GM20000 (cell line): ENCODE results near the gene PBRM1.

Experiments used
- DNase-seq: peaks from one replicate; pipeline ENCODE4 v3.0.0; 2012; ENCODE audit warnings: low spot score
- TF ChIP-seq, protein P1 (sequence below): IDR thresholded peaks from 2 replicates; pipeline ENCODE4 v1.5.1; 2012; ENCODE audit warnings: mild to moderate bottlenecking, control low read depth; ENCODE audit errors: extremely low read depth, missing control alignments

The PBRM1 gene

GRCh38 chr3:52507359-52507758 is 178.4 kb downstream of the PBRM1 start:
- DNase-seq = no peak

DNA sequence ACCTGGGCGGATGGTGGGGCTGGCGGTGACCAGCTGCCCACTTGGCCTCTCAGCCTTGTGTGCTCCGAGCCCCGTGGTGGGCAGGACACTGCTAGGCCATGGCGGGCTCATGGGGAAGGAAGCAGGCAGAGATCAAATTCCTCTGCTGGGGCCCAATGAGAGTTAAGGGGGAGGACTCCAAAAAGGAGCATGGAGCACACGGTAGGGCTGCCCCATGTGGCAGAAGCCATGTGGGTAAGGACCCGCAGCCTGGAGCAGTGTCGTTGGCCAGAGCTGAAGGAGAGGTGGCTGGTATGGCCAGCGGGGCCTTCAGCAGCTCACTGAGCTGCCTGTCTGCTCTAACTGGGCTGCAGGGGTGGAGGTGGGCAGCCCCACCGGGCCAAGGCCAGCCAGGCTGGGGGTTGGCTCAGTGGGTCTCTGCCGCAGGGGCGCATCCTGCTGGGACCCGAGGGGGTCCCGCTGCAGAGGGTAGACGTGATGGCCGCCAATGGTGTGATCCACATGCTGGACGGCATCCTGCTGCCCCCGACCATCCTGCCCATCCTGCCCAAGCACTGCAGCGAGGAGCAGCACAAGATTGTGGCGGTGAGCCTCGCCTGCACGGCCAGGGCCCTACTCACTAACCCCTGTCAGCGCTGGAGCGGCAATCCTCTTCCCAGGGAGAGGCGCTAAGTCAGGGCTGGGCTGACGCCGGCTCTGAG is 179.3 kb downstream of the PBRM1 start:
- no peak for DNase-seq
- TF ChIP-seq, protein P1, sequence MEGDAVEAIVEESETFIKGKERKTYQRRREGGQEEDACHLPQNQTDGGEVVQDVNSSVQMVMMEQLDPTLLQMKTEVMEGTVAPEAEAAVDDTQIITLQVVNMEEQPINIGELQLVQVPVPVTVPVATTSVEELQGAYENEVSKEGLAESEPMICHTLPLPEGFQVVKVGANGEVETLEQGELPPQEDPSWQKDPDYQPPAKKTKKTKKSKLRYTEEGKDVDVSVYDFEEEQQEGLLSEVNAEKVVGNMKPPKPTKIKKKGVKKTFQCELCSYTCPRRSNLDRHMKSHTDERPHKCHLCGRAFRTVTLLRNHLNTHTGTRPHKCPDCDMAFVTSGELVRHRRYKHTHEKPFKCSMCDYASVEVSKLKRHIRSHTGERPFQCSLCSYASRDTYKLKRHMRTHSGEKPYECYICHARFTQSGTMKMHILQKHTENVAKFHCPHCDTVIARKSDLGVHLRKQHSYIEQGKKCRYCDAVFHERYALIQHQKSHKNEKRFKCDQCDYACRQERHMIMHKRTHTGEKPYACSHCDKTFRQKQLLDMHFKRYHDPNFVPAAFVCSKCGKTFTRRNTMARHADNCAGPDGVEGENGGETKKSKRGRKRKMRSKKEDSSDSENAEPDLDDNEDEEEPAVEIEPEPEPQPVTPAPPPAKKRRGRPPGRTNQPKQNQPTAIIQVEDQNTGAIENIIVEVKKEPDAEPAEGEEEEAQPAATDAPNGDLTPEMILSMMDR = no peak

More at GRCh38 chr3:52507359-52507758, 178.4 kb downstream of the PBRM1 start:
- TF ChIP-seq, protein P1 = no peak

DNA sequence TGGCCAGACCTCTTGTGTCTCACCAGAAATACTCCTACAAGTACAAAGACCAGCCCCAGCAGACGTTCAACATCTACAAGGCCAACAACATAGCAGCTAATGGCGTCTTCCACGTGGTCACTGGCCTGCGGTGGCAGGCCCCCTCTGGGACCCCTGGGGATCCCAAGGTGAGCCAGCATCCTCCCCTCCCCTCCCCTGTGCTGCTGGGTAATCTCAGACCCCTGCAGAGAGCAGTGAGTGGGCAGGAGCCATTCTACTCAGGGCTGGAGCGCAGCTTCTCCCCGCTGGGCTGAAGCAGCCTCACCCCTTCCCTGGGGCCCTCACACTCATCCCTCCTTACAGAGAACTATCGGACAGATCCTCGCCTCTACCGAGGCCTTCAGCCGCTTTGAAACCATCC is 180.7 kb downstream of the PBRM1 start:
- DNase-seq = no peak
- TF ChIP-seq, protein P1 = no peak

GRCh38 chr3:52503788-52504424 is 181.8 kb downstream of the PBRM1 start:
- TF ChIP-seq, protein P1 = no peak
- no peak for DNase-seq

- TF ChIP-seq, protein P1 = no peak
- no peak for DNase-seq
Observed at GRCh38 chr3:52502808-52503350, 182.8 kb downstream of the PBRM1 start.

GRCh38 chr3:52502001-52502400 is 183.7 kb downstream of the PBRM1 start:
- no peak for DNase-seq
- TF ChIP-seq, protein P1 = no peak

DNA sequence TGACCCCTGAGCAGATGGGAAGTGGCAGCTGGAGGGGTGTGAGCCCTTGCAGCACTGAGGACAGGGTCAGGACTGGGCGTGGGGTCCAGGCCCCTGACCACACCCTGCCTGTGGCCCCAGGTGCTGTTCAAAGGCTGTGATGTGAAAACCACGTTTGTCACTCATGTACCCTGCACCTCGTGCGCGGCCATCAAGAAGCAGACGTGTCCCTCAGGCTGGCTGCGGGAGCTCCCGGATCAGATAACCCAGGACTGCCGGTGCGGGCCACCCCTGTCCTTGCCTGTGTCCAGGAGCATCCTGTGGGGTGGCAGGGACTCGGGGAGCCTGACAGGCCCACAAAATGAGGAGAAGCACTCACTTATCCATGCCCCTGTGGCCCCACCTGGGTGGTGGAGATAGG is 184.7 kb downstream of the PBRM1 start:
- DNase-seq = no peak
- TF ChIP-seq, protein P1 = no peak
